Measurements from ENCODE around the gene MRPL53.

DNA sequence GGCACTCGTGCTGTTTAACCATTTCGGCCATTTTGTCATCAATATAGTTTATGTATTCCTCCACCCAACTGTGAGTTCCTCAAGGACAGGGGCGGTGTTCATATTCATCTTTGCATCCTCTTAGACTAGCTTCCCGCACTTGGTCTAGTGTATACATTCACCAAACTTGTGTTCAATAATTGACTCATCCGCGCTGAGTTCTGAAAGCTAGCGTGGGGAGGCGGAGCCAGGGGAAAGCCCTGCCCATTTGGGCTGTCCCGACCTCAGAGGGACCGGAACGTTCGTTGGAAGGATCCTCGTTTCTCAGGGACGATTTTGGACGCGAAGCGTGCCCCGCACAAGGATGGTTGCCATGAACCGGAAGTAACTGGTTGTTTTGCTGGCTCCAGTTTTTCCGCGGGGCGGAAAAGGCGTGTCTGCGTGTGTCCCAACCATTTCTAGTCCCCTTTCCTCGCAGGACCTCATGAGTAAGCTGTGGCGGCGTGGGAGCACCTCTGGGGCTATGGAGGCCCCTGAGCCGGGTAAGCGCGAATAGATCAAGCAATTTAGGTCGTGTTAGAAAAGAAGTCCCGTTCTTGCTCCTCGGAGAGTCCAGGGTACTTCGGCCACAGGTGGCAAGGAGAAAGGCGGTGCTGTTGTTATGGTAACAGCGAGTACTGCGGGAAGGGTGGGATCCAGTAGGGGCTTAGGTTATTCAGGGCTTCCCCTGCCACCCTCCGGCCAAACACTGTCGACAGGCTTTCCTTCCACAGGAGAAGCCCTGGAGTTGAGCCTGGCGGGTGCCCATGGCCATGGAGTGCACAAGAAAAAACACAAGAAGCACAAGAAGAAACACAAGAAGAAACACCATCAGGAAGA is 17.6 kb downstream of the MRPL53 start, which contains the start of gene INO80B:
- TF ChIP-seq, protein P1, sequence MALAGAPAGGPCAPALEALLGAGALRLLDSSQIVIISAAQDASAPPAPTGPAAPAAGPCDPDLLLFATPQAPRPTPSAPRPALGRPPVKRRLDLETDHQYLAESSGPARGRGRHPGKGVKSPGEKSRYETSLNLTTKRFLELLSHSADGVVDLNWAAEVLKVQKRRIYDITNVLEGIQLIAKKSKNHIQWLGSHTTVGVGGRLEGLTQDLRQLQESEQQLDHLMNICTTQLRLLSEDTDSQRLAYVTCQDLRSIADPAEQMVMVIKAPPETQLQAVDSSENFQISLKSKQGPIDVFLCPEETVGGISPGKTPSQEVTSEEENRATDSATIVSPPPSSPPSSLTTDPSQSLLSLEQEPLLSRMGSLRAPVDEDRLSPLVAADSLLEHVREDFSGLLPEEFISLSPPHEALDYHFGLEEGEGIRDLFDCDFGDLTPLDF (CRISPR knock-in tag; IDR thresholded peaks at IDR 0.05), result no peak
- TF ChIP-seq FOXJ3 (CRISPR knock-in tag; IDR thresholded peaks at IDR 0.05; ENCODE audit: borderline replicate concordance) (no peak), ZNF263 (CRISPR knock-in tag; IDR thresholded peaks at IDR 0.05; ENCODE audit: low read depth) (no peak), ESRRA (CRISPR knock-in tag; IDR thresholded peaks at IDR 0.05; ENCODE audit: borderline replicate concordance) (no peak), ZNF232 (CRISPR knock-in tag; IDR thresholded peaks at IDR 0.05) (no peak)
- TF ChIP-seq, protein P2, sequence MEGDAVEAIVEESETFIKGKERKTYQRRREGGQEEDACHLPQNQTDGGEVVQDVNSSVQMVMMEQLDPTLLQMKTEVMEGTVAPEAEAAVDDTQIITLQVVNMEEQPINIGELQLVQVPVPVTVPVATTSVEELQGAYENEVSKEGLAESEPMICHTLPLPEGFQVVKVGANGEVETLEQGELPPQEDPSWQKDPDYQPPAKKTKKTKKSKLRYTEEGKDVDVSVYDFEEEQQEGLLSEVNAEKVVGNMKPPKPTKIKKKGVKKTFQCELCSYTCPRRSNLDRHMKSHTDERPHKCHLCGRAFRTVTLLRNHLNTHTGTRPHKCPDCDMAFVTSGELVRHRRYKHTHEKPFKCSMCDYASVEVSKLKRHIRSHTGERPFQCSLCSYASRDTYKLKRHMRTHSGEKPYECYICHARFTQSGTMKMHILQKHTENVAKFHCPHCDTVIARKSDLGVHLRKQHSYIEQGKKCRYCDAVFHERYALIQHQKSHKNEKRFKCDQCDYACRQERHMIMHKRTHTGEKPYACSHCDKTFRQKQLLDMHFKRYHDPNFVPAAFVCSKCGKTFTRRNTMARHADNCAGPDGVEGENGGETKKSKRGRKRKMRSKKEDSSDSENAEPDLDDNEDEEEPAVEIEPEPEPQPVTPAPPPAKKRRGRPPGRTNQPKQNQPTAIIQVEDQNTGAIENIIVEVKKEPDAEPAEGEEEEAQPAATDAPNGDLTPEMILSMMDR (IDR thresholded peaks at IDR 0.05), result no peak
- TF ChIP-seq, protein P3, sequence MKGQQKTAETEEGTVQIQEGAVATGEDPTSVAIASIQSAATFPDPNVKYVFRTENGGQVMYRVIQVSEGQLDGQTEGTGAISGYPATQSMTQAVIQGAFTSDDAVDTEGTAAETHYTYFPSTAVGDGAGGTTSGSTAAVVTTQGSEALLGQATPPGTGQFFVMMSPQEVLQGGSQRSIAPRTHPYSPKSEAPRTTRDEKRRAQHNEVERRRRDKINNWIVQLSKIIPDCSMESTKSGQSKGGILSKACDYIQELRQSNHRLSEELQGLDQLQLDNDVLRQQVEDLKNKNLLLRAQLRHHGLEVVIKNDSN (CRISPR knock-in tag; IDR thresholded peaks at IDR 0.05), result no peak

Data from WTC11 (cell line).